GM12874 (cell line): Measurements from ENCODE around the gene MVB12B.

Experiments used
- TF ChIP-seq, protein P1 (sequence below): IDR thresholded peaks from 2 replicates; pipeline ENCODE4 v1.5.1; 2011; ENCODE audit warnings: low read depth, mild to moderate bottlenecking, control low read depth, low read length, moderate library complexity; ENCODE audit not compliant: insufficient read depth

MVB12B gene

DNA sequence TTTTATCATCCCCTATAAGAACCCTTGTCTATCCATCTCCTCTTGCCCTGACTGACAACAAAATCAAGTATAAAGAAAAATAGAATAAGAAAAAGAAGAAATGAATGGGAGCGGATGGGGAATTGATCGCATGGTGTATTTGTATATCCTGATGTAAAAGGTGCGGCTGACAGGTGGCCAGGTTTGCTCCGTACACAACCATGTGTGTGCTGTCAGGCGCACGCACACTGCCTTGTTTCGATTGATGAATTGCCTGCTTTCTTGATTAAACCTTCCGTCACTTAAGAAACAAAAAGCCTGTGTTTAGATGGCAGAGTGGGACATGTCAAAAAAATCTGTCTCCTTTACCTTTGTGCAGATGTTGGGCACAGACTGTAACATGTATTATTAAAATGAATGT, 102.6 kb downstream of the MVB12B start:
- TF ChIP-seq, protein P1, sequence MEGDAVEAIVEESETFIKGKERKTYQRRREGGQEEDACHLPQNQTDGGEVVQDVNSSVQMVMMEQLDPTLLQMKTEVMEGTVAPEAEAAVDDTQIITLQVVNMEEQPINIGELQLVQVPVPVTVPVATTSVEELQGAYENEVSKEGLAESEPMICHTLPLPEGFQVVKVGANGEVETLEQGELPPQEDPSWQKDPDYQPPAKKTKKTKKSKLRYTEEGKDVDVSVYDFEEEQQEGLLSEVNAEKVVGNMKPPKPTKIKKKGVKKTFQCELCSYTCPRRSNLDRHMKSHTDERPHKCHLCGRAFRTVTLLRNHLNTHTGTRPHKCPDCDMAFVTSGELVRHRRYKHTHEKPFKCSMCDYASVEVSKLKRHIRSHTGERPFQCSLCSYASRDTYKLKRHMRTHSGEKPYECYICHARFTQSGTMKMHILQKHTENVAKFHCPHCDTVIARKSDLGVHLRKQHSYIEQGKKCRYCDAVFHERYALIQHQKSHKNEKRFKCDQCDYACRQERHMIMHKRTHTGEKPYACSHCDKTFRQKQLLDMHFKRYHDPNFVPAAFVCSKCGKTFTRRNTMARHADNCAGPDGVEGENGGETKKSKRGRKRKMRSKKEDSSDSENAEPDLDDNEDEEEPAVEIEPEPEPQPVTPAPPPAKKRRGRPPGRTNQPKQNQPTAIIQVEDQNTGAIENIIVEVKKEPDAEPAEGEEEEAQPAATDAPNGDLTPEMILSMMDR = no peak

DNA sequence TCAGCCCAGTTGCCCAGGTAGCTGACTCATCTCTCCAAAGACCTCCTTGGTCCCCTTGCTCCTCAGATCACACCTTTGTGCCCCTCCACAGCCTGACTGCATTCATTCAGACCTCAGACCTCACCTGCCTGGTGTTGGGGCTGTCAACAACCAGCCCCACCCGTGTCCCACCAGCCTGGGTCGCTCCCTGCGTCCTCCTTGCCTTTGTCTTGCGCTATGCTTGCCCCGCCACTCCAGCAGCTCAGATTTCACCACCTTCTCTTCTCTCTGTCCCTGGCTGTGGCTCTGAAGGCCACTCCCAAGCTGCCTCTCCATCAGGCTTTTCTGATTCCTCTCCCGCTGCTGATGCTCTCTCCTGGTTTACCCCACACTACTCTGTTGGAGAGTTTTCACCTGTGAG, 103.5 kb downstream of the MVB12B start:
- TF ChIP-seq, protein P1 = no peak

DNA sequence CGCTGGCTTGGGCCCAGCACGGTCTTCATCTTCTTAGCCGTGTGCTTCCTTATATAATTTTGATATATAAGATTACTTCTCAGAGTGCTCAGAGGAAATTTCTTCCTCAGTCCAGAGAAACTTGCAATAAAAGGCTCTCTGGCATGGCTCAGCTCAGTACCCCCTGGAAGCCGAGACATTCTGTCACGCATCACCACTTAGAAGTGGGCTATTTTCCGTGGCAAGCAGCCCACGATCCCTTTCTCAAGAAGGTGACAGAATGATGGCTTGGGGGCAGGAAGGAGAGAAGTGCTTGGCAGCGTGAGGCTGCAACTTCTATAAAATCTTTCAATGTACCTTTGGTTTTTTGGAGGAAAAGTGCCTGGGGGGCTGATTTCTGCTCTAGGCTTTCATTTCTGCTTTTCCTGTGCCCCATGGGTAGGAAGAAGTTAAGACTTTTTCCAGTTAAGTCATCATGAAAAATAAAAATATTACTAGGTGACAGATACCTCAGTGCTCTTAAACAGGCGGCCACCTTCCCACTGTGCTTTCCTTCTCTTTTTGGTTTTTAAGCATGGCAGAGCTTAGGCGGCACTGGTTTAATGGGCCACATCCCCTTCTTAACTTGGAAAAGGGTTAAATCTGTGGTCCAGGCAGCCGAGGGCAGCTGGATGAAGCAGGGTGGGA, 104.6 kb downstream of the MVB12B start:
- TF ChIP-seq, protein P1 = no peak

DNA sequence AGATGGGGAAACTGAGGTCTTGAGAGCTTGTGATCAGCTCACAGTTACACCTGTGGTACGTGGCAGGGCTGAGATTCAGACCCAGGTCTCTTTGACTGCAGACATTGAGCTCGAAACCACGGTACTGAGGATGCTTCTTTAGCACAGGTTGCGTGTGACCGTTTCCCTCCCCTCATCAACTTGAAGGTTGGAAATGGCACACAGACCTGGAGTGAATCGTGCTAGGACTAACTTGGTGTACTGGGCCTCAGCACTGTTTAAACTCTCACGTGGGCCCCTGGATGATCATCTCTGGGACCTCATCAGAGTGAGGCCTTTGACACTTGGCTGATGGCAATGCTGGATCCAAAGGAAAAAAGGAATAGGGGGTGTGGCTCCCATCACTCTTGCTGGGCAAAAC, 106.0 kb downstream of the MVB12B start:
- TF ChIP-seq, protein P1 = no peak

DNA sequence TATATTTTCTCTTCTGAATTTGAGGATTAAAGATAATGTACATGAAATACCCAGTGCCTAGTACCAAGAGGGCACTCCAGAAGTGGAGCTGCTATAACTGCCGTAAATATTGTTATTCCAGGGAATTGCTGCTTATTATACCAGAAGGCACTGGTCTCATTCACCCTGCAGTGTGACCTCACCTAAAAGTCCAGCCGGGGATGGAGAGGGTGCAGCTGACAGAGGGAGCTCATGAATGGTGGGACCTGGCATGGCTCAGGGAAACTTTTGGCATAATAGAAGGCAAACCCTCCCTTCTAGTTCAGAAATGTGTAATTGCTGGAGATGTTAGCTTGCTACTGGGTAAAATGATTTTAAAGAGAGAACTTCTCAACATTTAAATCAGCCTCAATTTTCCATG, 108.5 kb downstream of the MVB12B start:
- TF ChIP-seq, protein P1 = no peak

DNA sequence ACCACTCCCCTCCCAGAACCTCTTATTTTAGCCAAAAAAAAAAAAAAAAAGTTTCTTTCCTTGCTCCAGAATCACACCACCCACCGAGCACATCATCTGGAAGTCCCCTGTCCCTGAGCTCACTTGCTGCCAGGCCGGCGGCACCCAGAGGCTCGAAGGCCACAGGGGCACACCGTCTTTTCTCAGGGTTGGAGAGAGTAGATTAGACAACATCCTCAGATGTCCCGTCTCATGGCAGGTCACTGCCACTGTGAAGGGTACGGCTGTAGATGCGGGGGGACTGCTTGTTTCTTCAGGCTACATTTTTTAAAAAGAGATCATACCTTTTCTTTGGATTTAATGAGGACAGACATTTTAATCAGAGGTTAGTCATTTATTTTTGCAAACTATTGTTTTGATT, 109.0 kb downstream of the MVB12B start:
- TF ChIP-seq, protein P1 = no peak

DNA sequence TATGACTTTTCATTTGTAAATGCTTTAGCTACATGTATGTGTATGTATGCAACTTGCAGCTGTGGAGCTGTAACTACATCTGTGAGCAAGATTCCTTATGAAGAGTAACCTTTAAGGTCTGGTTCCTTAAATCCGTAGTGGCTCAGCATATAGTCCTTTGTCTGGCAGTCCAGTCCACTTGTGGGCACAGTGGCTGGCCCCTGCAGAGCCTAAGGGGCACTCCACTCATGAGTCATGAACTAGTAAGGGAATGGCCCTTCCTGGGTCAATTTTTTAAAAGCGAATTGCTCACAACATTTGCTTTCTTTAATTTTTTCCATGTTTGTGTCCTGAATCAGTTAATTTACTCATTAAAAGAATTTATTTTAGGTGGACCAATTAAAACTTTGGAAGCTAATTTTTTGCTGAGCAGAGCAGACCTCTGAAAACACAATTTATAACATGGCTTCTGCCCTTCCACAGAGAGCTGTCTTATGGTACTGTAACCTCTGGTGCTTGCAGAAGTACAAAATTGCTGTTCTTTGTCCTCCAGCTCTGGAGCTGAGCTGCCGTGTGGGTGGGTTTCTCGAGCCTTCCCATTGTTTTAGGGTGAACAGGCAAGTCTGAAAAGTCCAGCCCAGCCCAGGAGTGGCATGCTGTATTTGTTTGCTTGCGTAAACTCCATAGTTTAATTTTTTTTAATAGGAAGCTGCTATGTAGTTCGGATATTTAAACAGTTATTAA, 110.1 kb downstream of the MVB12B start:
- TF ChIP-seq, protein P1 = no peak
